Activated CD8-positive, alpha-beta T cell treated with anti-CD3 and anti-CD28 coated beads, Interleukin-2, amount 10 ng/mL, durations not matched to agents 7 days and 5 days (primary cell): ENCODE results near the gene IGSF21. TPM values are rescaled to one million over a fixed set of nuclear protein-coding genes. Genes with fewer than 3 reads are reported as not detected.

Experiments
- ATAC-seq: fragments of 150-1000 bp; cut with Tn5 transposase; one replicate; pipeline ENCODE4 v1.10.0; 2021; ENCODE audit warnings: moderate library complexity
- CTCF ChIA-PET: fragments of 350-600 bp; sonication (Branson Sonifier 250); formaldehyde crosslinking; loops from one replicate; lab custom pipeline; 2021; ENCODE audit warnings: antibody characterized with exemption; lab: Charles Lee
- POLR2A ChIA-PET: fragments of 350-600 bp; sonication (Branson Sonifier 250); formaldehyde crosslinking; loops from one replicate; lab custom pipeline; 2021; ENCODE audit warnings: antibody characterized with exemption; lab: Charles Lee
- DNase-seq: peaks from one replicate; pipeline ENCODE4 v3.0.0-alpha.2; 2020
- H3K27ac Mint-ChIP-seq: one replicate; pipeline ENCODE4 v1.8.0; 2021; ENCODE audit warnings: mild to moderate bottlenecking, mixed read lengths
- H3K27me3 Mint-ChIP-seq: one replicate; pipeline ENCODE4 v1.8.0; 2021; ENCODE audit warnings: low read depth, mixed read lengths
- H3K36me3 Mint-ChIP-seq: one replicate; pipeline ENCODE4 v1.8.0; 2021; ENCODE audit warnings: low read depth, mixed read lengths
- H3K4me1 Mint-ChIP-seq: one replicate; pipeline ENCODE4 v1.8.0; 2021; ENCODE audit warnings: low read depth, mixed read lengths
- H3K4me3 Mint-ChIP-seq: one replicate; pipeline ENCODE4 v1.8.0; 2021; ENCODE audit warnings: mild to moderate bottlenecking, mixed read lengths
- H3K9me3 Mint-ChIP-seq: one replicate; pipeline ENCODE4 v1.8.0; 2022; ENCODE audit warnings: mixed read lengths; ENCODE audit not compliant: insufficient read depth
- total RNA-seq, 2 experiments: library from RNA; stranded (reverse); gene quantifications; one replicate each; pipeline ENCODE4 v1.2.3, GENCODE V29; 2021

IGSF21 gene
- total RNA-seq, 2 experiments from 2014 or later: not detected

DNA sequence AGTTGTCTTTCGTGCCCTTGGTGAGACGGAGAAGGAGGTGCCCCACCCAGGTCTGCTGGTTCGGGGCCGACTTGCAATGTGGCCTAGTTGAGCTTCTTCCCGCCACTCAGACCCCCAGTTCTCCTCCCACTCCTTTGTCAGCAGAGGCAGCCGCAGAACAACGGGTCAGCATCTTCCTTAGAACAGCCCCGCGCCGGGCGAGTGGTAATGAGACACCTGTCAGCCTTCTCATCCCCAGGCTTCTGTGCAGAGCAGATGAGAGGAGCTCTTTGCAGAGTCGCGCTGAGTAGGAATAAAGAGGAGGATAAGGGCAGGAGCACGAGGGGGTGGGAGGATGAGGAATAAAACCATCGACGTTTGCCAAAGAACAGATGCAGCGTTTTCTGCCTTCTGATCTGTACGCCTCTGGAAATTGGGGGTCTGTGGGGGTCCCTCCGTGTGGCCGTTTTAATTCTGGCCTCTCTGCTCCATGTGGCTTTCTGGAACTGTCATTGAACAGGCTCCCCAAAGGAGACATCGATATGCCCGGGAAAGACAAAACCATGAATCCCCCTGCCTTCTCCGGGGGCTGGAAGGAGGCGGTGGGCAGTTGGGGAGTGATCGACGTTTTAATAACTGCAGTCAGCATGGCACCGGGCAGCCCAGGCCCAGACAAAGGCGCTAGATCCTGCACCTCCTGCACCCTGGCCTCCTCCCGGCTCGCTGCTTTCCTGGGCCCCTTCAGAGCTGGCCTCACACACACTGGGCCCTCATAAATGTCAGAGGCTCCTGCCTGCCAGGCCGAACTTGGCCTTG, 27.5 kb upstream of the IGSF21 start:
- Mint-ChIP-seq H3K9me3 (no peaks in the 10 kb centered on the region), H3K4me3 (no peak overlapping the region), H3K36me3 (no peaks in the 10 kb centered on the region), H3K27ac (no peak overlapping the region), H3K4me1 (no peaks in the 10 kb centered on the region), H3K27me3 (no peaks in the 10 kb centered on the region)
- no peak for ATAC-seq
- CTCF ChIA-PET: no interaction called here
- DNase-seq: no peak
- POLR2A ChIA-PET: no interaction called here

DNA sequence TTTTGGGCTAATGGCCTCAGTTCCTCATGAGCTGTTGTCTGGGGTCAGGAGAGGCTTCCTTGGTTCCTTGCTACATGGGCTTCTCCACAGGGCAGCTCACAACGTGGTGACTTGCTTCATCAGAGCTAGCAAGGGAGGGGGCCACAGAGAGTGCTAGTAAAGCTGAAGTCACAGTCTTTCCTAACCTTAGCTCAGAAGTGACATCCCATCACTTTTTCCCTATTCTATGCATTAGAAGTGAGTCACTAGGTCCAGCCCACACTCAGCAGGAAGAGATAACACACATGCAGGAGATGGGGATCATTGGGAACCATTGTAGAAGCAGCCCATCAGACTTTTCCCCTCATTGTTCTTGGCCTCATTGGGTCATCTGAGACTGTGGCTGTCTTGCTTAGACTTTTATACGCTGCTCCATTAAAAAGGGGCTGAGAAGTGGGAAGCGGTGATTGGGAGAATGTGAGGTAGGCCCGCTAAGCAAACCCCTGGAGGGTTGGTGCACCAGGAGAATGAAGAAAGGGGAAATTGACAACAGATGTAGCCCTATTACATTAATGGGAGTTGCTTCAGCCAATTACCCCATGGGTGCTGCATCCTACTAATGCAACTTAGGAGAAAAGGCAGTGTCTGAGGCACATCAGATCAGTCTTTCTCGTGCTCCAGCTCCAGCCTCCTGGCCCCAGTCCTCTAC, 22.1 kb upstream of the IGSF21 start:
- ChIA-PET CTCF (interaction anchor here (0.5 to 1.8 kb wide), 2 partner anchors 15 to 23 kb away, joined by 3 to 5 read pairs; no protein-coding TSS in a partner anchor), POLR2A (no interaction called here)
- H3K9me3 Mint-ChIP-seq: no peaks in the 10 kb centered on the region
- no peaks in the 10 kb centered on the region for H3K27me3 Mint-ChIP-seq
- H3K36me3 Mint-ChIP-seq: no peaks in the 10 kb centered on the region
- H3K27ac Mint-ChIP-seq: no peak overlapping the region
- H3K4me3 Mint-ChIP-seq: no peak overlapping the region
- DNase-seq (no peak), ATAC-seq (no peak)
- H3K4me1 Mint-ChIP-seq: no peaks in the 10 kb centered on the region

DNA sequence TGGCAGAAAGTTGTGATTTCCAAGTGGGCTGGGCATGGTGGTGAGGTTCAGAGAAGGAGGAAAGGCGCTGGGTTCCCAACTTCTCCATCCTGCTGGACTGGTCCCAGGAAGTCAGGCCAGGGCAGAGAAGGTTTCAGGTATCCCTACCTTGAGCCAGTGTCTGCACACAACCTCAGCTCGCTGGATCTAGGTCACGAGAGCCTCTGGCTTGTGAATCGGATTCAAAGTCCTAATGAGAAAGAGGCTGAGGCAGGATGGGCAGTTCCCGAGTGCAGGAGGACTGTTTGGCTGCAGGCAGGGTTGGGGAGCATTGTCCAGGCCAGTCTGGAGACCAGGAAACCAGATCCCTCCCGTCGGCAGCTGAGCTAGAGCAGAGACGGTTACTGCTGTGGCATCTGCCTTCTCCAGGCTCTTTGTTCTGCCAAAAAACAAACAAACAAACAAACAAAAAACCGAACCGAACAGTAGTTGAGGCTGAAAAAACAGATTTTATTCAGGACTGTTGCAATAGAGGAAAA, 19.5 kb upstream of the IGSF21 start:
- H3K4me3 Mint-ChIP-seq: no peak overlapping the region
- no peaks in the 10 kb centered on the region for H3K4me1 Mint-ChIP-seq
- POLR2A ChIA-PET: no interaction called here
- no peaks in the 10 kb centered on the region for H3K36me3 Mint-ChIP-seq
- ATAC-seq (no peak), DNase-seq (no peak)
- no peaks in the 10 kb centered on the region for H3K27me3 Mint-ChIP-seq
- no peaks in the 10 kb centered on the region for H3K9me3 Mint-ChIP-seq
- CTCF ChIA-PET: no interaction called here
- H3K27ac Mint-ChIP-seq: no peak overlapping the region

DNA sequence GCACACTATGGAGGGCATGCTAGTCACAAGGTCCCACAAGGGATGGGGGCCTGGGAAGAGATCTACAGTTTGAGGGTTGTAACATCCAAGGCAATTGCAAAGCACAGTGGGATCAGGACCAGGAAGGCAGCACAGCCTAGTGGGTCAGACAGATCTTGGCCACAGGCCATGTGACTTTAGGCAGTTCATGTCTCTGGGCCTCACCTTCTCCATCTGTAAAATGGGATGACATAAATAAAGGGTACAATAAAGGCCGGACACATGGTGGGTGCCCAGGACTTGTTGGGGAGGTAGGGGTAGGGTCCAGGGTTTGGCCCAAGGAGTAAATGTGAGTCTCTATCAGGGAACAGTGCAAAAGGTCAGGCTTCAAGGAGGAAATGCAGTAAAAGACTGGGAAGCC, 18.1 kb upstream of the IGSF21 start:
- Mint-ChIP-seq H3K4me3 (no peak overlapping the region), H3K36me3 (no peaks in the 10 kb centered on the region), H3K27me3 (no peaks in the 10 kb centered on the region), H3K4me1 (no peaks in the 10 kb centered on the region), H3K9me3 (no peaks in the 10 kb centered on the region), H3K27ac (no peak overlapping the region)
- ATAC-seq (no peak), DNase-seq (no peak)
- ChIA-PET CTCF (no interaction called here), POLR2A (no interaction called here)

DNA sequence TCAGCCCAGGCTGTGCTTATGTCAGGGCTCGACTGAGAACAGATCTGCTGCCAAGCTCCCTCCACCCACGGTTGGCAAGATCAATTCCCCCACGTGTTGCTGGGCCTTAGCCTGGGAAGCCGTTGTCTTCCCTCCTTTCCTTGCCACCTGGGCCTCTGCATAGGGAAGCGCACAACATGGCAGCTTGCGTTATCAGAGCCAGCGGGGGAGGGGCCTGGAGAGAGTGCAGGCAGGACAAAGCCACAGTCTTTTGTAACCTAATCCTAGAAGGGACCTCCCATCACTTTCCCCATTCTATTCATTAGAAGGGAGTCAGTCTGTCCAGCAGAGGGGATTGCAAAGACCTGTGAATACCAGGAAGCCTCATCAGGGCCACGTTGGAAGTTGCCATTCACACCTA, 17.0 kb upstream of the IGSF21 start:
- Mint-ChIP-seq H3K27me3 (no peaks in the 10 kb centered on the region), H3K27ac (no peak overlapping the region), H3K4me3 (no peak overlapping the region), H3K36me3 (no peaks in the 10 kb centered on the region), H3K4me1 (no peaks in the 10 kb centered on the region), H3K9me3 (no peaks in the 10 kb centered on the region)
- no peak for ATAC-seq
- DNase-seq: no peak
- ChIA-PET CTCF (no interaction called here), POLR2A (no interaction called here)

DNA sequence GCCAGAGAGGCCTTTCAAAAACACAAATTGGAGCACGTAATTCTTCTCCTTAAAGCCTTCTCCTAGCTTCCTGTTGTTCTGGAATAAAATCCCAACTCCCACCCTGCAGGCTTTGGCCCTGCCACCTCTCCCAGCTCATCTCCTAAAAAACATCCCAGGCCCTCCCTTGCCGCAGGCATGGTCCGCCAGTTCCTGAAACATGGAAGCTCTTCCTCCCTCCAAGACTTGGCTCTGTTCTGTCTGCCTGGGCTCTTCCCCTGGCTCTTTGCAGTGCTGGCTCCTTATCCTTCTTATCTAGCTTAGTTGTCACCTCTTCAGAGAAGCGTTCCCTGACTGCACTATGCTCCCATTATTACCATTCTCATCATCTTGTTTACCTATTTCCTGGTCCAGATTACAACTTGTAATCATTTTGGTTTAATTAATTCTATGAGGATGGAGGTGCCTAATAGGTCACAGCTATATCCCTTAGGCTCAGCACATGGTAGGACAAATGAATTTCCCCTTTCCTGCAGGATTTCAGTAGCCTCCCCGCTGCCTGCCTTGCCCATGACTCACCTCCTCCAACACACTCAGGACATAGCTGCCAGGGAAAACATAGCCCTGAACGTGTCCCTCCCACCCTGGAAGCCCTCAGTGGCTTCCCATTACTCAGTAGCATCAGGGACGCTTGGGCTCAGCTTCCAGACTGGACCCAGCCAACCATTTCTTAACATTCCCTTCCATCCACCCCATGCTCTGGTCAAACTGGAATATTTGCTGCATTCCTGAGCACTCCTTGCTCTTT, 15.7 kb upstream of the IGSF21 start:
- POLR2A ChIA-PET: no interaction called here

DNA sequence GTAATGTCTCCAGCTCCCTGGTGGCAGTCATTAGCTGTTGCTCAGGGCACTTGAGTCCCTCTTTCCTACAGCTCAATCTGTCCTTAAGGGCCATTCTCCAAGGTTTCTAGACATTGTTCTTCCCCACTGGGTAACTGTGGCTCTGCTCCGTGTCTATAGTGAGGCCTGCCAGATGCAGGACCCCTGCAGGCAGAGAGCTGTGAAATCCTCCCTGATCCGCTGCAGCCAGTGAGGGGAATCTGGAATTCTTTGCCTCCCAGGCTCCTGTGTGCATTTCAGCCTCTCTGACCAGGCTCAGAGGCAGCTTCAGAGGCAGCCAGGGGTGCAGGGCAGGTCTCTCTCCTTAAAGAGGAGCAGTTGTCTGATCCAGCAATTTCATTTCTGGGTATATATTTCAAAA, 14.4 kb upstream of the IGSF21 start:
- ChIA-PET POLR2A (no interaction called here), CTCF (no interaction called here)
- H3K9me3 Mint-ChIP-seq: no peaks in the 10 kb centered on the region
- H3K27ac Mint-ChIP-seq: no peak overlapping the region
- no peak for ATAC-seq
- no peak for DNase-seq
- no peaks in the 10 kb centered on the region for H3K36me3 Mint-ChIP-seq
- no peaks in the 10 kb centered on the region for H3K27me3 Mint-ChIP-seq
- no peaks in the 10 kb centered on the region for H3K4me1 Mint-ChIP-seq
- no peak overlapping the region for H3K4me3 Mint-ChIP-seq

More for the DNA sequence above, 15.7 kb upstream of the IGSF21 start:
- CTCF ChIA-PET: no interaction called here
- Mint-ChIP-seq H3K4me3 (no peak overlapping the region), H3K36me3 (no peaks in the 10 kb centered on the region), H3K27me3 (no peaks in the 10 kb centered on the region), H3K4me1 (no peaks in the 10 kb centered on the region), H3K9me3 (no peaks in the 10 kb centered on the region), H3K27ac (no peak overlapping the region)
- ATAC-seq (no peak), DNase-seq (no peak)

DNA sequence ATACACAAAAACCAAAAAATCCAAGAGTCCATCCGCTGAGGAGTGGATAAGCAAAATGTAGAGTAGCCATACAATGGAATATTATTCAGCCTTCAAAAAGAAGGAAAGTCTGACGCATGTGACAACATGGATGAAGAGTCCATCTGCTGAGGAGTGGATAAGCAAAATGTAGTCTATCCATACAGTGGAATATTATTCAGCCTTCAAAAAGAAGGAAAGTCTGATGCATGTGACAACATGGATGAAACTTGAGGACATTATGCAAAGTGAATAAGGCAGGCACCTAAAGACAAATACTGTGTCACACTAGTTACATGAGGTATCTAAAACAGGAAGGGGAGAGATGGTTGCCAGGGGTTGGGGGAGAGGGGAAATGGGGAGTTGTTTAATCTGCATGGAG, 14.0 kb upstream of the IGSF21 start:
- H3K36me3 Mint-ChIP-seq: no peaks in the 10 kb centered on the region
- no peaks in the 10 kb centered on the region for H3K27me3 Mint-ChIP-seq
- no peaks in the 10 kb centered on the region for H3K9me3 Mint-ChIP-seq
- no peak overlapping the region for H3K4me3 Mint-ChIP-seq
- ATAC-seq: no peak
- no peak overlapping the region for H3K27ac Mint-ChIP-seq
- no peaks in the 10 kb centered on the region for H3K4me1 Mint-ChIP-seq
- CTCF ChIA-PET: no interaction called here
- POLR2A ChIA-PET: no interaction called here
- no peak for DNase-seq

DNA sequence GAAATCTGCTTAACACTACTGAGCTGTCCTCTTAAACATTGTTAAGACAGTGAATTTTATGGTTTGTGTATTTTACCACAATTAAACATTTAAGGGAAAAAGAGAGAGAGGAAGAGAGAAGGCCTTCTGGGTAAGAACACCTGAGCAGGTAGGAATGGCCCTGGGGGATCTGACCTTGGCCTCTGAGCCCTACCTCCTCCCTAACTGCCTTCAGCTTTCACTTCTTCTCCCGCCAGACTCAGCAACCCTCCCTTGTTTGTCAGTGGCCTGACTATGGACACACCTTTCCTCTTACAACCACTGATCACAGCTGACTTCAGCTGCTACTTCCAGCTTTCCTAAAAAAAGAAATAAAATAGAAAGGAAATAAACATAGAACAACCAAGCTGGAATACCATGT, 13.5 kb upstream of the IGSF21 start:
- Mint-ChIP-seq H3K9me3 (no peaks in the 10 kb centered on the region), H3K4me3 (no peak overlapping the region), H3K27me3 (no peaks in the 10 kb centered on the region), H3K27ac (no peak overlapping the region), H3K4me1 (no peaks in the 10 kb centered on the region), H3K36me3 (no peaks in the 10 kb centered on the region)
- no peak for ATAC-seq
- CTCF ChIA-PET: no interaction called here
- POLR2A ChIA-PET: no interaction called here
- DNase-seq: no peak

DNA sequence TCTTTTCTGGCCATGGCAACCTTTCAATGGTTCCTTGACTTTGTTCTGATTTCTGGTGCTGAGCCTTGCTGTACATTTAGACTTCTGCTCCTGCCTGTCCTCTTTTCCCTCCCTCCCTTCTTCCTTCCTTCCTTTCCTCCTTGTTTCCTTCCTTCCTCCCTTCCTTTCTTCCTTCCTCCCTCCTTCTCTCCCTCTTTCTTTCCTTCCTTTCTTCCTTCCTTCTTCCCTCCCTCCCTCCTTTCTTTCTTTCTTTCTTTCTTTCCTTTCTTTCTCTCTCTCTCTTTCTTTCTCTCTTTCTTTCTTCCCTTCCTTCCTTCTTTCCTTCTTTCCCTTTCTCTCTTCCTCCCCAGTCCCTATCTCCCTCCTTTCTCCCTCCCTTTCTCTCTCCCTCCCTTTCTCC, 10.4 kb upstream of the IGSF21 start:
- CTCF ChIA-PET: no interaction called here
- POLR2A ChIA-PET: no interaction called here
- H3K36me3 Mint-ChIP-seq: no peaks in the 10 kb centered on the region

DNA sequence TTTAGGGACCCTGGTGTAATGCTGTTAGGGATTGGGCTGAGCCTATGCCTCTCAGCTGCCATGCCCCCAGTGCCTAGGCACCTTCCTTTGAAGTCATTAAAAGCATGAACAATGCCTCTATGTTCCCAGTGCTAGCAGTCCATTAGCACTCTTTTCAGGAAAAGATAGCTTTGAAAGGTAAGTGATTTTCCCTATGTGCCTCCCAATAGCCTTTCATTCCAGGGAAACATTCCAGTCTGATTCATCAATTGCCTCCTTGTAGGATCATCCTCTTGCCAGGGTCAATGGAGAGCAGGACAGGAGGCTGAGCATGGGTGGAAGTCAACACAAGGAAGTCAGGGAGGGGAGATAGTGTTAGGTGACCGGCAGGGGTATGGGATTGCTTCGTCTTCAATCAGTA, 8.6 kb upstream of the IGSF21 start:
- no peaks in the 10 kb centered on the region for H3K9me3 Mint-ChIP-seq
- CTCF ChIA-PET: interaction anchor here (2.5 kb wide), 1 partner anchor 437 kb away, joined by 16 read pairs; no protein-coding TSS in a partner anchor
- no peak overlapping the region for H3K4me3 Mint-ChIP-seq
- no peak for DNase-seq
- H3K27me3 Mint-ChIP-seq: peaks cover 13% of the 10 kb centered on the region
- POLR2A ChIA-PET: no interaction called here
- no peaks in the 10 kb centered on the region for H3K4me1 Mint-ChIP-seq
- no peak overlapping the region for H3K27ac Mint-ChIP-seq
- no peaks in the 10 kb centered on the region for H3K36me3 Mint-ChIP-seq
- ATAC-seq: no peak

More for the DNA sequence above, 10.4 kb upstream of the IGSF21 start:
- no peaks in the 10 kb centered on the region for H3K9me3 Mint-ChIP-seq
- H3K27ac Mint-ChIP-seq: no peak overlapping the region
- H3K4me1 Mint-ChIP-seq: no peaks in the 10 kb centered on the region
- no peak for ATAC-seq
- H3K4me3 Mint-ChIP-seq: no peak overlapping the region
- DNase-seq: no peak
- H3K27me3 Mint-ChIP-seq: peaks cover 7% of the 10 kb centered on the region

DNA sequence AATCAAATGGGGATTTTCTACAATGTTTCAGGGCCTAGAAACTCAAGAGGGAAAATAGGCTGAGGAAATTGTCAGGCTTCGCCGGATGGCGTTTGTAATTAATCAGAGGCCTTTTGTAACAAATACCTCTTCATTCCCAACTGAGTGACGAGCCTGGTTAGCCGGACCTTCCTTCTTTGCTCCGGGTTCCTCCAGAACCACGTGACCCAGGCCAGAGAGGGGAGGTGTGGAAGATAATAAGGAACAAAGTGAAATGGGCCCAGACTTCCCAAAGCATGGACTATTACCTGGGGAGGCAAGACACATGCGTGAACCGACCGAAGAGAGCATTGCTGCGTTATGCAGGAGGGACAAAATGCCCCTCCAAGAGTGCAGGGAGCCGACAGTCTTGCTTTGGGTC, 7.5 kb upstream of the IGSF21 start:
- ATAC-seq (no peak), DNase-seq (no peak)
- CTCF ChIA-PET: interaction anchor here (0.6 to 2.5 kb wide), 8 partner anchors 11 to 438 kb away, joined by 3 to 16 read pairs (median 4); no protein-coding TSS in a partner anchor
- H3K9me3 Mint-ChIP-seq: no peaks in the 10 kb centered on the region
- no peaks in the 10 kb centered on the region for H3K4me1 Mint-ChIP-seq
- H3K4me3 Mint-ChIP-seq: no peak overlapping the region
- H3K27me3 Mint-ChIP-seq: peaks cover 14% of the 10 kb centered on the region
- H3K27ac Mint-ChIP-seq: no peak overlapping the region
- H3K36me3 Mint-ChIP-seq: no peaks in the 10 kb centered on the region
- POLR2A ChIA-PET: no interaction called here
